Limb (tissue), 2 donors: ENCODE results near the gene KSR2.
"Not testable (repeated sequence)": the region's sequence is repeated elsewhere in the genome, so short reads cannot be mapped to it uniquely, and the experiment has no call there.

ENCODE experiments used
- DNase-seq, 2 donors: peaks; one replicate each; pipeline ENCODE4 v3.0.0-alpha.2; 2016; ENCODE audit errors: extremely low spot score in 2 of 2

KSR2 gene

GRCh38 chr12:117860111-117860510 lies 108.7 kb downstream of the KSR2 start:
- DNase-seq: no peak

- DNase-seq: no peak
Measured at GRCh38 chr12:117857632-117858612, 110.9 kb downstream of the KSR2 start.

DNA sequence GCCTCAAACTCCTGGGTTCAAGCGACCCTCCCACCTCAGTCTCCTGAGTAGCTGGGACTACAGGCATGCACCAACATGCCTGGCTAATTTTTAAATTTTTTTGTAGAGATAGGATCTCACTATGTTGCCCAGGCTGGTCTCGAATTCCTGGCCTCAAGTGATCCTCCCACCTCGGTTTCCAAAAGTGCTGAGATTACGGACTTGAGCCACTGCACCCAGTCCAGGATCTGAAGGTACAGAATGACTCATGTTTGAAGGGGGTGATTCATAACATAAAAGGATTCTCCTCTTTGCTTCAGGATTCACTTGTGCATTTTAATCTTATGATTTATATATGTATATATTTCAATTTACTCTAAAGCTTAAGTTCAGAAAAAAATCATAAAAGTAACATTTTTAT lies 111.7 kb downstream of the KSR2 start:
- DNase-seq: not testable (repeated sequence)

DNA sequence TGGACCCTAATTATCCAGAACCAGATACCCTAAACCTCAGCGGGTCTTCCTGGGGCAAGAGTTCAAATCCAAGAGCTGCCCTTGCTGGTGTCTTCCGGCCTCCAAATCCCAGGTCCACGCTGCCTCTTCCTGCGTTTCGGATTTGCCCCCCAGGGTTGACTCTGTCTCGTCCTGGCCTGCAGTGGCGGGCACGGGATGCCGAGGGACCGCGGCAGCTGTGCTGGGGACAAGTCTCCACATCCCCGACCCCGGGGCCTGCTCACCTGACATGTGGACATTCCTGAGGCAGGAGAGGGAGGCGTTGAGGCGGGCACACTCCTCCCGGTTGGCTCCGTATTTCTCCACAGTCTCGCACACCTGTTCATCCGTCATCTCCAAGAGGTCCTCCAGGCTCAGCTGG lies 113.6 kb downstream of the KSR2 start:
- no peak for DNase-seq

DNA sequence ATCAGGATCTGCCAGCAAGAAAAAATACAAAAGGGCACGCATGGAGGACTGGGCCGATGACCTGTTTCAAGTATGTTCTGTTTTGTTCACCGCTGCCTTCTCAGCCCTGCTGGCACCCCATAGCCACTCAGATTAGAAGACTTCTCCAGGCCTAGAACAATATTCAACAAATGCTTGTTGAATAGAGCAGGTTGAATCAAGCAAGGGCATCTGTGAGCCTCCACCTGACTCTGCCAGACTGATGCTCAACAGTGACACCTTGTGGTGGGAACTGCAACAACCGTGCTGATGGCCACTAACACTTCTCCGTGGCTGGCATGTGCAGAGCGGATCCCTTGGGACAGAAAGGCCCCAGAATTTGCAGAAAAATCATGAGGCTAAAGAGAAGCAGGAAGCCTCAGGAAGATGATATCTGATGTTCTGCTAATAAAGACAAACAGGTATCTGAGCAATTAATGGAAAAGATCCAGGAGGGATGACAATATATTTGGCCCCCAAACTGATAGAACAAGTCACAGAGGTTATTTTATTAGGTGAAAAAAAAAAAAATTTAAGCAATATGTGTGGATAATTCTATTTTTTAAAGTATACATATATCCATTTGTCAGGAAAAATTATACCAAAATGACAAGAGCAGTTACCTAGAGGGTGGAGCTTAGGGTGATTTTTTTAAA lies 114.3 kb downstream of the KSR2 start:
- peak in 1 of 2 donors; percentile 55 for DNase-seq

GRCh38 chr12:117853600-117853999 lies 115.2 kb downstream of the KSR2 start:
- DNase-seq: no peak

- DNase-seq: peak in 1 of 2 donors; percentile 10
Measured at GRCh38 chr12:117850048-117850447, 118.7 kb downstream of the KSR2 start.

- DNase-seq: no peak
Measured at GRCh38 chr12:117847371-117847770, 121.4 kb downstream of the KSR2 start.

- DNase-seq: no peak
Measured at GRCh38 chr12:117845271-117845904, 123.4 kb downstream of the KSR2 start.

DNA sequence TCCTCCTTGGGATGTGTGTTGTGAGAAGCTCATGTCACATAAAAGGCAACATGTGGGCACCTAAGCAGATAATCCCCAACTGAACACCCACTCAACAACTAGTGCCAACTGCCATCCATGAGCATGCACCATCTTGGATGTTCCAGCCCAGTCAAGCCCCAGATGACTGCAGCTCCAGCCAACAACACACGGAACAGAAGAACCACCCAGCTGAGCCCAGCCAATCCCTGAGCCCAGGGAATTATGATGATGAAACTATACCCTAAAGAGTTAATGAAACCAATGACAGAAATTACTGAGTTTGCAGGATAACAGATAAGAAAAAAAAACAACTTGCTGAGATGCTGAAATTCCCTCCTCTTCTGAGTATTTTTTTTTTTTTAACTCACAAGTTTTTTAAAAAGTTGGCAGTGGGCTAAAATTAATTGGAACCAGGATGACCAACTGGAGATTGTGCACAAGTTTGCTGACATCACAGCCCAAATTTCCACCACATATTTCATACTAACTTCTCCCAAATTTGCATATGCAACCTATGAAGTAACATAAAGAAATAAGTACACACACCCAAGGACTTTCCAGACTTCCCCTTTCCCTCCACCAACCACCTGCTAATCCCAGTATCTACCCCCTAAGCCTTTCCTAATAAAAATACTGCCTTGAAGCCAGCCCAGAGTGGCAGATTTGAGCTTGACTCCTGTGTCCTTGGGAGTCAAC lies 124.5 kb downstream of the KSR2 start:
- DNase-seq: no peak

DNA sequence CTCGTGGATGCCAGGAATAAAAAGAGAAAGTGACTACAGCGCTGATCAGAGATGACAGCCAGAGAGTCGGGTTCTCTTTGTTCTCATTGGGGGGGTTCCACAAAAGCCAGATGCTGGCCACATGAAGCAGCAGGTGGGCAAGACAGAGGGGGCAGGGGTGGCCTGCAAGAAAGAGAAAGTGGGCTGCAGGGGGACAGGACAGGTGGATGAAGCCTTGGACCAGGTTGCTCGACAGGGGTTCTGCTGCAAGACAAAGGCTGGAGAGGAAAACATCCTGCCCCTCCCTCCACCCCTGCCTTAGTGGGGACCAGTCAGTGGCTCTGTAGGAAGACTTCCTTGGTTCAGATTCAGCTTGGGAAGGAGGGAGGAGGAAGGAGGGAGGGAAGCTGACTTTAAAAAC lies 126.2 kb downstream of the KSR2 start:
- no peak for DNase-seq

GRCh38 chr12:117842220-117842619 lies 126.6 kb downstream of the KSR2 start:
- DNase-seq: no peak

GRCh38 chr12:117837737-117838050 lies 131.1 kb downstream of the KSR2 start:
- DNase-seq: no peak

DNA sequence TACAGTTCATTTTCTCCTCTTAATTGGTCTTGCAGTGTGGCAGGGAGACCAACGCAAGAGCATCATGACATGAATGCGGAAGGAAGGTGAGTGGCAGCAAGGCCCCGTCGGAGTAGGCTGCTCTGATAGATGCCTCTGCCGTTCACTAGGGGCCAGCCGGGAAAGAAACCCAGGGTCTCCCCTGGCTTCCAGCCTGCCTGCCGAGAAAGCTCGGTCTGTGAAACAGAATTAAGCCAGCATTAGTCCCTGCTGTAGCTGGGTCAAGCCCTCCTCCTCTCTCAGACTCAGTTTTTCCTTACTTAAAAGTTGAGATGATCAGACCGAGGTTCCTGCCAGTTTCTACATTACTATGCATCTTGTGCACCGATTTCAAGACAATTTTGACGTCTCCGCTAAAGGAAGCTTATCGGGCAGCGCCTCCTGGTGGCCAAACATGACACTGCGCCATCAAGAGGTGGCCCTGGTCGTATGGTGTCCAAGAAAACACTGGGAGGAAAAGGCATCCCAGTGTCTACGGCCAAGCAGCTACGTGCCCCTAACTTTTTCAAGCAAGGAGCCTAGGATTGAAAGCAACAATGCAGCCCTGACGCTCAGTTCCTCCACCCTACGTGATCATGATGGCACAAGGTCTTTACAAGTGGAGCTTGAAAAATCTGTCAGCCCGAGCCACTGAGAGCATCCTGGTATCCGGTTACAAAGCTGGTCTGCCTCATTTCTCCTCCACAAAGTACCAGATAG lies 131.6 kb downstream of the KSR2 start:
- DNase-seq: peak; percentile 74 to 90

- DNase-seq: no peak
Measured at GRCh38 chr12:117836476-117836875, 132.3 kb downstream of the KSR2 start.

GRCh38 chr12:117835156-117835555 lies 133.6 kb downstream of the KSR2 start:
- DNase-seq: no peak

DNA sequence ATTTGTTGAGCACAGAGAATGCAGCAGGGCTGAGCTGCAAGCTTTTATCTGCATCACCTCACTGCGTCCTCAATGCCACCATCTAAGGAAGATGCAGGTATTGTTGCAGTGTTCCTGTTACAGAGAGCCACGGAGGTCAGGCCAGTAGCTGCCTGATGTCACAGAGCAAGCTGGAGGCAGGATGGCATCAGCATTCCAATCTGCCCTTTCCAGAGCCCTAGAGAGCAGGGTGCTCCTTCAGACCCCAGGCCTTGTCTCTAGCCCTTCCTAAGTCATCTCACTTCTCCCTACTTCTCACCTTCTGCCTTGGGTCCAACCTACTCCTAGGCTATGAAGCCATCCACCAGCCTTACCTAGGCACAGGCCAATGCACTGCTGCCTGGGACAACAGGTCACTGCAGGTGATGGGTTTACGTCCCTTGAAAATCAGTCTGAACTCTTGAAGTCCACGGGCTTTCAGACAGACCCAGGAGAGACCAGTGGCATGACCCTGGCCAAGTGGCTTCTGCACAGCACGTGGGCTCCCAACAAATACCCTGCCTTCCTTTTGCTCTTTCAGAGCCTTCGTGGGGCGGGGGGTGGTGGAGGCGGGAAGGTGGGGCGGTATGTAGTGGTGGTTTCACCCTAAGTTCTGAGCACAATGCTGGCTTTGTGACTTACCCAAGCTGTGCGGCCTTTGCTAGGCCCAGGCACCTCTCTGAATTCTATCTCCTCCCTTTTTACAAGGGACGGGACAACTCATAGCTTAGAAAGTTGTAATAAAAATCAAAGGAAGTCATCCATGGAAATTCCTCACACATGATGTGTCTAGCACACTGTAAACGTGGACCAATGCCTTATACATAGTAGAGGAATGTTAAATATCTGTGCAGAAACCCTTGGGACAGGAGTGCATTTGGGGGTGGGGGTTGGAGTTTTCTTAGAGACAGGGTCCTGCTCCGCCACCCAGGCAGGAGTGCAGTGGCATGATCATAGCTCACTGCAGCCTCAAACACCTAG lies 136.0 kb downstream of the KSR2 start:
- DNase-seq: no peak

GRCh38 chr12:117830471-117830870 lies 138.3 kb downstream of the KSR2 start:
- no peak for DNase-seq

DNA sequence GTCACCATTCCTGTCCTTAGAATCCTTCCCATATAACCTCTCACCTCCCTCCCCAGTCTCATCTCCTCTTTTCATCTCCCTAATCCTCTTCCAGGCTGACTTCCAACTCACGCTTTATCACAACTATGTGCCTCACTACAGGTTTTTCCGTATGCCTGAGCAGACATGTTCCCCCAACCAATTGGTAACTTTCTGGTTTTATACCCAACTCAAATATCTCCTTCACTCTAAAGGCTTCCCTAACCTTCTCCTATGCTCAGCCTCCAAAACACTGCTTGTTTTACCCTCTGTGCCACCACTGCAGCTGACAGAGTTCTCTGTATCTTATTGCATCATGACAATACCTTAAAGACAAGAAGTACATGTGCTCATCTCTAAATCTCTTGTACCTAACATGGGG lies 139.7 kb downstream of the KSR2 start:
- no peak for DNase-seq

GRCh38 chr12:117827660-117828059 lies 141.1 kb downstream of the KSR2 start:
- no peak for DNase-seq
